Parathyroid adenoma (tissue), 2 donors: Measurements from ENCODE around the gene PLXDC1.

Experiments
- H2AFZ ChIP-seq: fragments of 300-600 bp; sonication (generic); one replicate; pipeline ENCODE4 v1.7.0; 2017; ENCODE audit warnings: antibody characterized with exemption, mild to moderate bottlenecking
- H3K27ac ChIP-seq: fragments of 300-600 bp; sonication (generic); one replicate; pipeline ENCODE4 v1.7.0; 2017
- H3K27me3 ChIP-seq: fragments of 300-600 bp; sonication (generic); one replicate; pipeline ENCODE4 v1.7.0; 2017; ENCODE audit warnings: low read length; ENCODE audit not compliant: control insufficient read depth, insufficient read depth
- H3K36me3 ChIP-seq: fragments of 300-600 bp; sonication (generic); one replicate; pipeline ENCODE4 v1.7.0; 2017; ENCODE audit warnings: low read length; ENCODE audit not compliant: control insufficient read depth, insufficient read depth
- H3K4me1 ChIP-seq: fragments of 300-600 bp; sonication (generic); one replicate; pipeline ENCODE4 v1.7.0; 2017; ENCODE audit warnings: control low read depth
- H3K4me2 ChIP-seq: fragments of 300-600 bp; sonication (generic); one replicate; pipeline ENCODE4 v1.7.0; 2017; ENCODE audit warnings: low read length
- H3K4me3 ChIP-seq: fragments of 300-600 bp; sonication (generic); one replicate; pipeline ENCODE4 v1.7.0; 2017; ENCODE audit warnings: low read depth, low read length
- H3K79me2 ChIP-seq: fragments of 300-600 bp; sonication (generic); one replicate; pipeline ENCODE4 v1.7.0; 2017; ENCODE audit warnings: control low read depth
- H3K9ac ChIP-seq: fragments of 300-600 bp; sonication (generic); one replicate; pipeline ENCODE4 v1.7.0; 2017; ENCODE audit warnings: mild to moderate bottlenecking
- H3K9me3 ChIP-seq: fragments of 300-600 bp; sonication (generic); one replicate; pipeline ENCODE4 v1.7.0; 2017; ENCODE audit warnings: low read length; ENCODE audit not compliant: control insufficient read depth
- TF ChIP-seq, protein P1 (sequence below): fragments of 300-600 bp; sonication (generic); IDR thresholded peaks from one replicate; pipeline ENCODE4 v1.7.0; 2017; ENCODE audit warnings: antibody characterized with exemption, mild to moderate bottlenecking
- donor health status: primary hyperparathyroidism.

Gene PLXDC1

DNA sequence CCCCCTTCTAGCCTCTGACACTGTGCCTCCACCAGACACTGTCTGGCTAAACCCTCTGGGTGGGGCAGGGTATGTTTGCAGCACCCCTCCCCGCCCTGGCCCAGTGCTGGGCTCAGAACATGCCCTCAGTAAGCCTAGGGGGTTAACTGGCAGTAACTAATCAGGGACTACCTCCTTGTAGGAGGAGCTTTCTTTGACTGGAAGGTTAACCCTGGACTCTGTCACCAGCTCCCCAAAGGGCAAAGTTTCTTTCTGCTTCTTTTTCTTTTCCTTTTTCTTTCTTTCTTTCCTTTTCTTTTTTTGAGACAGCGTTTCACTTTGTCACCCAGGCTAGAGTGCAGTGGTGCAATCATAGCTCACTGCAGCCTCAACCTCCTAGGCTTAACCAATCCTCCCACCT lies 76.8 kb downstream of the PLXDC1 start:
- H2AFZ ChIP-seq: no peak overlapping the region
- H3K36me3 ChIP-seq: no peaks in the 10 kb centered on the region
- H3K4me1 ChIP-seq: no peaks in the 10 kb centered on the region
- H3K27me3 ChIP-seq: no peaks in the 10 kb centered on the region
- H3K9ac ChIP-seq: no peak overlapping the region
- TF ChIP-seq, protein P1, sequence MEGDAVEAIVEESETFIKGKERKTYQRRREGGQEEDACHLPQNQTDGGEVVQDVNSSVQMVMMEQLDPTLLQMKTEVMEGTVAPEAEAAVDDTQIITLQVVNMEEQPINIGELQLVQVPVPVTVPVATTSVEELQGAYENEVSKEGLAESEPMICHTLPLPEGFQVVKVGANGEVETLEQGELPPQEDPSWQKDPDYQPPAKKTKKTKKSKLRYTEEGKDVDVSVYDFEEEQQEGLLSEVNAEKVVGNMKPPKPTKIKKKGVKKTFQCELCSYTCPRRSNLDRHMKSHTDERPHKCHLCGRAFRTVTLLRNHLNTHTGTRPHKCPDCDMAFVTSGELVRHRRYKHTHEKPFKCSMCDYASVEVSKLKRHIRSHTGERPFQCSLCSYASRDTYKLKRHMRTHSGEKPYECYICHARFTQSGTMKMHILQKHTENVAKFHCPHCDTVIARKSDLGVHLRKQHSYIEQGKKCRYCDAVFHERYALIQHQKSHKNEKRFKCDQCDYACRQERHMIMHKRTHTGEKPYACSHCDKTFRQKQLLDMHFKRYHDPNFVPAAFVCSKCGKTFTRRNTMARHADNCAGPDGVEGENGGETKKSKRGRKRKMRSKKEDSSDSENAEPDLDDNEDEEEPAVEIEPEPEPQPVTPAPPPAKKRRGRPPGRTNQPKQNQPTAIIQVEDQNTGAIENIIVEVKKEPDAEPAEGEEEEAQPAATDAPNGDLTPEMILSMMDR: no peak
- no peaks in the 10 kb centered on the region for H3K9me3 ChIP-seq
- no peaks in the 10 kb centered on the region for H3K79me2 ChIP-seq
- no peak overlapping the region for H3K27ac ChIP-seq
- no peak overlapping the region for H3K4me2 ChIP-seq
- no peak overlapping the region for H3K4me3 ChIP-seq

DNA sequence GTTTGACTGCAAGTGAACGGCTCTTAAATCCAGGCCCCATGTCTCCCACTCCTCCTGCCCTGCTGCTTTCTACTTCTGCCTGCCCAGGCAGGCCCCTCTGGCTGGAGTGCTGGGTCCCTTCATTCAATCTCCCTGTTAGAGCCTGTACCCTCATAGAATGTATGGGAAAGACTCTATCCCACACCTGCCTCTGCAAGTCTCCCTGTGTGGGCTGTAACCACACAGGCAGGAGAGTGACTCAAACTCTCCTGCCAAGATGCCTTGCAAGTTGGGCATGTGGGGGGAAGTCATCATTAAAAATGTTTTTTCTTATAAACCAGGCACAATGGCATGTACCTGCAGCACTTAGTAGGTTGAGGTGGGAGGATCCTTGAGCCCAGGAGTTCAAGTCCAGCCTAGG lies 77.5 kb downstream of the PLXDC1 start:
- no peak overlapping the region for H2AFZ ChIP-seq
- H3K4me3 ChIP-seq: no peak overlapping the region
- H3K9me3 ChIP-seq: no peaks in the 10 kb centered on the region
- TF ChIP-seq, protein P1: no peak
- H3K36me3 ChIP-seq: no peaks in the 10 kb centered on the region
- no peaks in the 10 kb centered on the region for H3K79me2 ChIP-seq
- no peaks in the 10 kb centered on the region for H3K27me3 ChIP-seq
- no peak overlapping the region for H3K27ac ChIP-seq
- H3K4me2 ChIP-seq: no peak overlapping the region
- no peaks in the 10 kb centered on the region for H3K4me1 ChIP-seq
- H3K9ac ChIP-seq: no peak overlapping the region

DNA sequence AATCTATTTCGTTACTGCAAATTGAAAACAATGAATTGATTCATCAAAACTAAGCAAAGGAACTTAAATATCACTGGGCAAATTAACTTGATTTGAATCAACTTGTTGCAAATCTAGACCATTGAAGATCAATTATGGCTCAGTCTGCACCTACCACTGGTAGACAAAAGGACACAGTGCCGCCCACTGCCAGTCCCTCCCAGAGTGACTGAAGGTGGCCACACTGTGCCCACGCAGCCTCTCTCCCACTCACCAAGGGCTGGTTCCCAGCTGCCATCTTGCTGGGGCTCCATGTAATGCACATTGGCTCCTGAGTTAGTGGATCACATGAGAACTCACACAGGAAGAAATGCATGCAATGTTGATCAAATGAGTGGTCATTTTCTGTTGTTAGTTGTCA lies 78.1 kb downstream of the PLXDC1 start:
- TF ChIP-seq, protein P1: no peak
- no peak overlapping the region for H3K27ac ChIP-seq
- H3K9me3 ChIP-seq: no peaks in the 10 kb centered on the region
- H3K36me3 ChIP-seq: no peaks in the 10 kb centered on the region
- no peak overlapping the region for H3K9ac ChIP-seq
- no peak overlapping the region for H3K4me2 ChIP-seq
- H3K27me3 ChIP-seq: no peaks in the 10 kb centered on the region
- H2AFZ ChIP-seq: no peak overlapping the region
- H3K79me2 ChIP-seq: no peaks in the 10 kb centered on the region
- H3K4me3 ChIP-seq: no peak overlapping the region
- no peaks in the 10 kb centered on the region for H3K4me1 ChIP-seq

DNA sequence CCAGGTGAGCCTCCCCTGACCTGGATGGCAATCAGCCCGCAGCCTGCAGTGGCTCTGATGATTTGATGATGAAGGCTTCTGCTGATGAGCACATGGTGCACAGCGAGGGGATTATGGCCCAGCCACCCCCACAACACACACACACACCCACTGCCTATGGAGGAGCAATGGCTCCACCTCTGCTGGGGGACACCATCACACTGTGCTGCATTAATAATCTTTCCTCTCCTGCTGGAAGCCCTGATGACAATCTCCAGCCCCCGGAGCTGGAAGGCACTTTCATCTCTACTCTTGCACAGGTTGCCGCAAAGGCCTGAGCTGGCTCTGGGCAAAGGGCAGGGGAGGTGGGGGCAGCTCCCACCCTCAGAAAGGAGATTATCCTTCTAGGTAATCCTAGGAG lies 79.9 kb downstream of the PLXDC1 start:
- Histone ChIP-seq H3K4me2 (no peak overlapping the region), H3K27ac (no peak overlapping the region), H3K4me1 (no peaks in the 10 kb centered on the region), H3K4me3 (no peak overlapping the region), H3K27me3 (no peaks in the 10 kb centered on the region), H3K79me2 (no peaks in the 10 kb centered on the region), H3K9ac (no peak overlapping the region), H2AFZ (no peak overlapping the region), H3K9me3 (no peaks in the 10 kb centered on the region), H3K36me3 (no peaks in the 10 kb centered on the region)
- TF ChIP-seq, protein P1: no peak

DNA sequence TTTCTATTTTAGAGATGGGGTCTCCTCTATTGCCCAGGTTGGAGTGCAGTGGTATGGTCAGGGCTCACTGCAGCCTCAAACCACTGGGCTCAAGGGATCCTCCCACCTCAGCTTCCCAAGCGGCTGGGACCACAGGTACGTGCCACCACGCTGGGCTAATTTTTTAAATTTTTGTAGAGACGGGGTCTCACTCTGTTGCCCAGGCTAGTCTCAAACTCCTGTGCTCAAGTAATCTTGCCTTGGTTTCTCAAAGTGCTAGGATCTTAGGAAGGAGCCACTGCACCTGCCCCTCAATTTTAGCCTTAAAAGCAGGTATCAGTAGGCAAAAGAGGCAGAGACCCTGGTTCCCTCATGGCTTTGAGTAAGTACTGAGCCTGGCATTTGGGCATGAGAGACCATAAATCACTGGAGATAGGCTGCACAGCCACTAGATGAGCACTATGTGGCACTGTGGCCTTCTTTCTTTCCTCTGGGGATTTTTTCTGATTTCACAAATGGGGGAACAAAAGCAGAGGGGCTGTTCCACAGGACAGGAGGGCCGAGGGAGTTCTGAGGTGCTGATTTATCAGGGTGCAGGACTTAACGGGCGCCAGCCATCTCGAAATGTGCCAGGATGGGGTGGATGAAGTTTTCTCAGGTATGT lies 82.2 kb downstream of the PLXDC1 start:
- Histone ChIP-seq H2AFZ (no peak overlapping the region), H3K27ac (no peak overlapping the region), H3K9me3 (no peaks in the 10 kb centered on the region), H3K4me3 (no peak overlapping the region), H3K79me2 (no peaks in the 10 kb centered on the region), H3K27me3 (no peaks in the 10 kb centered on the region), H3K4me1 (no peaks in the 10 kb centered on the region), H3K9ac (no peak overlapping the region), H3K4me2 (no peak overlapping the region), H3K36me3 (no peaks in the 10 kb centered on the region)
- TF ChIP-seq, protein P1: peak; percentile 76
